ENCODE data around the gene P2RY1.
"Not testable (repeated sequence)": the region's sequence is repeated elsewhere in the genome, so short reads cannot be mapped to it uniquely, and the experiment has no call there.

Gene P2RY1

DNA sequence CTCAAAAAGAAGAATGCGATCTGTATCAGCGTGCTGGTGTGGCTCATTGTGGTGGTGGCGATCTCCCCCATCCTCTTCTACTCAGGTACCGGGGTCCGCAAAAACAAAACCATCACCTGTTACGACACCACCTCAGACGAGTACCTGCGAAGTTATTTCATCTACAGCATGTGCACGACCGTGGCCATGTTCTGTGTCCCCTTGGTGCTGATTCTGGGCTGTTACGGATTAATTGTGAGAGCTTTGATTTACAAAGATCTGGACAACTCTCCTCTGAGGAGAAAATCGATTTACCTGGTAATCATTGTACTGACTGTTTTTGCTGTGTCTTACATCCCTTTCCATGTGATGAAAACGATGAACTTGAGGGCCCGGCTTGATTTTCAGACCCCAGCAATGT lies 1.3 kb downstream of the P2RY1 start:
- no peak for DNase-seq (ENCODE audit: low read depth in 2 of 2)

GRCh38 chr3:152839511-152839910 lies 4.6 kb downstream of the P2RY1 start:
- no peak for DNase-seq (ENCODE audit: low read depth in 2 of 2)

- no peak for DNase-seq (ENCODE audit: low read depth in 2 of 2)
Measured at GRCh38 chr3:152841131-152841530, 6.2 kb downstream of the P2RY1 start.

- no peak for DNase-seq (ENCODE audit: low read depth in 2 of 2)
Measured at GRCh38 chr3:152842413-152842812, 7.5 kb downstream of the P2RY1 start.

- no peak for DNase-seq (ENCODE audit: low read depth in 2 of 2)
Measured at GRCh38 chr3:152843955-152844354, 9.0 kb downstream of the P2RY1 start.

GRCh38 chr3:152846572-152847202 lies 11.8 kb downstream of the P2RY1 start:
- DNase-seq (ENCODE audit: low read depth in 2 of 2): not testable (repeated sequence)

GRCh38 chr3:152847599-152847998 lies 12.7 kb downstream of the P2RY1 start:
- not testable (repeated sequence) for DNase-seq (ENCODE audit: low read depth in 2 of 2)

DNA sequence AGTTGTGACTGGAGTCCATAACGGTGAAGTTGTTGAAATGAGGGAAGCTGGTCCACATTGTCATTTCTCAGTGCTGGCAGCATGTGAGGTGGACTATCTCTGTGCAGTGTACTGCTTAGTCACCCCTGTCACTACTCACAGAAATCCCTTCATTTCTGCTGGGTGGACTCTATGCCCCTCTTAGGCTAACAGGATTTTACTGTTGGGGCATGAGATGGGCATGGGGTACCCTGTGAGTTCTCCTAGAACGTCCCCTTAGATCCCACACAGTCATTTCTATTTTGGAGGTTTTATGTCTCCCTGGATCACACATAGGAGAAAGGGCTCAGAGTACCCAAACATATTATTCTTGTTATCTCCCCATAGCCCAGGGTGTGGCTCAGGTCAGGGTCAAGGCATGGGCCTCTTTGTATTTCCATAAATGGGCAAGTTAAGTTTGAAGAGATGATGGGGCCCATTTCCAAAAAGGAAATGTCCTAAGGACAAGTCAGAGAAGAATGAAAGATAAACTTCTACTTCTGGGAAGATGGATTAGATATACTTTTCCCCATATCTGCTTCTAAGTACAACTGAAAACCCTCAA lies 15.2 kb downstream of the P2RY1 start:
- DNase-seq (ENCODE audit: low read depth in 2 of 2): no peak

- DNase-seq (ENCODE audit: low read depth in 2 of 2): no peak
Measured at GRCh38 chr3:152853196-152853595, 18.3 kb downstream of the P2RY1 start.

DNA sequence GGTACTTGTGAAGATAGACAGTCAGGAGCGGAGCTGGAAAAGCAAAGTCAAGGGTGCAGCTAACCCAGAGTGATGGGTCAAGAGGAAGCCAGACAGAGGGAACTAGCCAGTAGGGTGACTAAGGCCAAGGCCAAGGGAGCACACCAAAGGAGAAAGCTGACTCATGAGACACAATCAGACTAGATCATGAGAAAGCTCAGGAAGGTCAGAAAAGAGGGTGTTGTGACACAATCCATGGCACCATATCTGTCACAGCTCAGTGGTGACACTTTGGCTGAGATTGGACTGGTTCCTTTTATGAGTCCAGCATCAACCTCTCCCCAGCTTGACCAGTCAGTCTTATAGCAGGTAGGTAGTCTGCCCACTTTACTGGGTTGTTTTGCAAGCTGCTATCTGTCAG lies 22.2 kb downstream of the P2RY1 start:
- DNase-seq (ENCODE audit: low read depth in 2 of 2): no peak

- no peak for DNase-seq (ENCODE audit: low read depth in 2 of 2)
Measured at GRCh38 chr3:152858170-152858800, 23.4 kb downstream of the P2RY1 start.

DNA sequence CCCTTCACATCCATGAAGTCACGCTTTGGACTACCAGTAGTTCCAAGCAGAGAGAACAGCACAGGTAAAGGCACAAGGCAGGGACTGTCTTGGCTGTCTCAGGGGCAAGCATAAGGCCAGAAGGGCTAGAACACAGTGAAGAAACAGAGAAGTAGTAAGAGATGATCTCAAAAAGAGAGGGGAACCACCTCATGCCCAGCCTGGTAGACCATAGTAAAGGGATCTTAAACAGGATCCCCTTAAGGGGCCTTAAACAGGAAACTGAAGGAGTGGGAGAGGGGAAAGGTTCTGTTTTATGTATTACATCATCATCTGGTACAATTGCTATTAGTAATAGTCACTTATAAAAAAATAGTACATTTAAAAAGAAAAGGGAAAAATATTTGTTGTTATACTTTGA lies 25.8 kb downstream of the P2RY1 start:
- no peak for DNase-seq (ENCODE audit: low read depth in 2 of 2)

DNA sequence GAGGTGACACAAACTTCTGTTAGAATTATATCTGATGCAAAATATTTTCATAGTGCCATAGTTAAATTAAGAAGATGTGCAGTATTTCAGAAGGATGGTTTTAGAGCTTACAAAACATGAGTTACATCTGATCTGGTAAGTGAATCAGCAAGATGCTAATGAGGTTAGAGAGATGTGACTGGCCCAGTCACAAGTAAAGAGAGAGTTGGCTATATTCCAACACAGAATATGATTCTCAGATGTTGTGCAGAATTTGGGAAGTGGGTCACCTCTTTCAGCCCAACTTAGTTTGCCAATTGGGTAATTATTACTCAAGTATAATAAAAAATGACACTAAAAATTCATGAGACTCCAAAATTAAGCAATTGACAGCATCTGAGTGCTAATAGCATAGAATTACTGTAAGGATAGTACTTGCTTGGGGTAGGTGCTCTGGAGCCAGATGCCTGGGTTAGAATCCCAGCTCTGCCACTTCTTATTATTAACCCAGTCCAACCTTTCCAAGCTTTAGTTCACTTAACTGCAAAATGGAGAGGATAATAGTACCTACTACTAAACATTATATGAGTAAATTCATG lies 30.8 kb downstream of the P2RY1 start:
- DNase-seq (ENCODE audit: low read depth in 2 of 2): no peak

DNA sequence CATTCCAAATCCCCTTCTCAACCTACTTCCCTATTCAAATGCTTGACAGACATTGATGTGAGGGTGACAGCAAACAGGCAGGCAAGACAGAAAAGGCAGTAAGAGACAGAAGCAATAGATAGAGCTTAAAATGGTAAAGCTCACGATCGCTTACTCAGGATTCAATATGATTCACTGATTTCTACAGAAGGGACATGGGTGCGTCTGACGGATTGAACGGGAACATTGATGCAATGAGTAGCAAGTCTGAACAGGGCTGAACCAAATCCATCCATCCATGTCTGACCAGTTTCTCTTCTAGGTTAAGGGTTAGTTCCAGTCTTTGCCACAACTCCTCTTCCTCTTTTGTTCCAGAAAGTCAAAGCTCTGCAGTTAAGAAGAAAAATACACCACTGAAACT lies 35.1 kb downstream of the P2RY1 start:
- DNase-seq (ENCODE audit: low read depth in 2 of 2): no peak

DNA sequence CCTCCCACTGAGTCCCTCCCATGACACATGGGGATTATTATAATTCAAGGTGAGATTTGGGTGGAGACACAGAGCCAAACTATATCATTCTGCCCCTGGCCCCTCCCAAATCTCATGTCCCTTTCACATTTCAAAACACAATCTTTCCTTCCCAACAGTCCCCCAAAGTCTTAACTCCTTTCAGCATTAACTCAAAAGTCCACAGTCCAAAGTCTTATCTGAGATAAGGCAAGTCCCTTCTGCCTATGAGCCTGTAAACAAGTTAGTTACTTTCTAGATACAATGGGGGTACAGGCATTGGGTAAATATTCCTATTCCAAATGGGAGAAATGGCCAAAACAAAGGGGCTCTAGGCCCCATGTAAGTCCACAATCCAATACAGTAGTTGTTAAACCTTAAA lies 38.4 kb downstream of the P2RY1 start:
- not testable (repeated sequence) for DNase-seq (ENCODE audit: low read depth in 2 of 2)

DNA sequence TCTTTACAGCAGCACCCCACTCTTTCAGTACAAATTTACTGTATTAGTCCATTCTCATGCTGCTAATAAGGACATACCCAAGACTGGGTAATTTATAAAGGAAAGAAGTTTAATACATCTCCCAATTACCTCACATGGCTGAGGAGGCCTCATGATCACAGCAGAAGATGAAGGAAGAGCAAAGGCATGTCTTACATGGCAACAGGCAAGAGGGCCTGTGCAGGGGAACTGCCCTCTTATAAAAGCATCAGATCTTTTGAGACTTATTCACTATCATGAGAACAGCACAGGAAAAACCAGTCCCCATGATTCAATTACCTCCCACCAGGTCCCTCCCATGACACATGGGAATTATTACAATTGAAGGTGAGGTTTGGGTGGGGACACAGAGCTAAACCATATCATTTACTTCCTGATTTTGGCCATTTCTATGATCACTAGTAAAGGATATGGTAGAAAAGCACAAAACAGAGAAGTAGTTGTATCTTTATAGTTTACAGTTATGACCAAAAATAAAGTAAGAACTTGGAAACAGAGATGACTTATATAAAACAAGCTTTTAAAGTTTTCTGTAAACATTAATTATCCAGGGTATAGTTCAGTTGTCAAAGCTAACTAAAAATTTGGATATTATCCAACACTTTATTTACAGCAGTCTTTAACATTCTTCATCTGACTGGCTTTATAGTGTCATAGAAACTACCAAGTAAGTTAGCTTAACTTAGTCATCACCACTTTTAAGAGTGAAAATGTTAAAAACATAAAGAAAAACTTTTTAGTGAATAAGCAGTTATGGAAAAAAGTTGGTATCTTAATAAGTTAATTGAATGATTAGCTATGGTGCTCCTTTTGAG lies 40.2 kb downstream of the P2RY1 start:
- DNase-seq (ENCODE audit: low read depth in 2 of 2): no peak

GRCh38 chr3:152879130-152879789 lies 44.3 kb downstream of the P2RY1 start:
- DNase-seq (ENCODE audit: low read depth in 2 of 2): no peak

GRCh38 chr3:152879790-152880174 lies 44.9 kb downstream of the P2RY1 start:
- no peak for DNase-seq (ENCODE audit: low read depth in 2 of 2)

GRCh38 chr3:152885076-152885475 lies 50.1 kb downstream of the P2RY1 start:
- DNase-seq (ENCODE audit: low read depth in 2 of 2): no peak

Measured in stimulated activated CD8-positive, alpha-beta memory T cell treated with anti-CD3 and anti-CD28 coated beads, Interleukin-2, amount 100 ng/mL, for 48 hours (primary cell).